Middle frontal gyrus (tissue), 1 donor: Measurements from ENCODE around the gene ISLR.

Experiments
- DNase-seq: peaks from one replicate; pipeline ENCODE4 v3.0.0-alpha.2; 2015; ENCODE audit warnings: low spot score; ENCODE audit errors: extremely low spot score

ISLR gene

DNA sequence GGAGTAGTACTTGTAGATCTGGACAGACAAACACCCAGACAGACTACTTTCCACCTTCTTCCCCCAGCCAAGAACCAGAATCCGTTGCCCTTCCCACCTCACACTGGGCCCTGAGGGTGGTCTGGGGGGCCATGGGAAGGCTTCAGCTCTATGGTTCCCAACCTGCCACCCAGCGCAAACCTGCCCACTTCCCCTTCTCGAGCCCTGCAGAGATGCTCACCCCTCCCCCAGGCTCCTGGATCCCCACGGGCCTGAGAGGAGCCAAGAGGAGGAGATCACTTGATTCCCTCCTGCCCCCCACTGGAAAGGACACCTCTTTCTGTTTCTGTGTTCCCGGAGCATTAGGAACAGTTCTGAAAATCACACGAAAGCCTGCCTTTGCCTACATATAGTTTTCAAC lies 20.4 kb downstream of the ISLR start:
- no peak for DNase-seq

DNA sequence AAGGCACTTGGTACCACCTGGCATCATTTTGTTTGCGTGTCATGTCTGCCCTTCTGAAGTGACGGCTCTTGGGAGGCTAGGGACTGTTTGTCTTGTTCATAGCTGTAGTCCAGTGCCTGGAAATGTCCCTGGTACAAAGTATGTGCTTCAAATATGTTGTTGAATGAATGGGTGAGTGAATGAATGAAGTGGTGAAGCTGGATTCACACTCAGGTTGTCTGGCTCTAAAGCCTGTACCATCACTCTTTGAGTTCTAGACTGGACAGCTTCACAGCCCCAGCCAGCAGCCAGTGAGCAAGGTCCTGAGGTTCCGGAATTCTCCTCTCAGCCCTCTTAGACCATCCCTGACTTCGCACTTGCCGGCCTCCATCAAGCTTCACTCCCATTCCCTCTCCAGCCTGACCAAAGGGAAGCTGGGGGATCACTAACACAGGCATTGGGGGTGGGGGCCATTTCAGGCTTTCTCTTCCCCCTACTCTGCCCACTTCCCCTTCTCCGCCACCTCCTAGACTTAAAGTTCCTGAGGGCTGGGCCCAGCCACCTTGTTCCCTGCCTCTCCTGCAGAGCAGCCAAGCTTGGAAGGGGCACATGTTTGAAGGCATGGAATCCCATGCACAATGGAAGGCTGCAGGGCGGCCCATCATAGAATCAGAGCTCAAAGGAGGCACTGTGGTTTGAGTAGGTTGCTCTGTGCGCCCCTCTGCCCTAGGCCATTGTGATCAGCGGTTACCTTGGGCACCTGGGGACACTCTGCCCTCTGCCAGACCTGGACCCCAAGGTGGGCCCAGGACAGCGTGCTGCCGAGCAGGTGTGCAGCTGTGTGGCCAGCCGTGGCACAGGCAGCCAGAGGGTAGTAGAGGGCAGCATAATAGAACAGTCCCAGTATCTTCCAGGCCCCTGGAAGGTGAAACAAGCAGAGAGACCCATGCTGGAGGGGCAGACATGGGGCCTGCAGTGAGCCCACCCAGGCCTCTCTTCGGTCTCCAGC lies 21.4 kb downstream of the ISLR start:
- DNase-seq = no peak

DNA sequence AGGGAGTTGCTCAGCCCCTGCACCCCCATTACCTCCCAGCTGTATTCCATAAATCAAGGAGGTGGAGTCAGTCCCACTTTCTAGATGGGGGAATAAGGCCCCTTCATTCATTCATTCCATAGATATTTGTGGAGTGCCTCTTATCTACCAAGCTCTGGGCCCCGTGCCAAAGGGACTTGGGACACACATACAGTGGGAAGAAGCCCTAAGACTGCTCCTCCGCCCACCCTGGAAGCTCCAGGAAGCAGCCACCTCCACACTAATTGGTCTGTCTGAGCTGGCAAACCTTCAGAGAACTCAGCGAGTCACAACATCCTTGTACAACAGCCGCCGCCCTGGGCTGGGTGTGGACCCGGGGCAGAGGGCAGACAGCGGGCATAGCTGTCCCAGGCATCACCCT lies 22.7 kb downstream of the ISLR start:
- DNase-seq = no peak

DNA sequence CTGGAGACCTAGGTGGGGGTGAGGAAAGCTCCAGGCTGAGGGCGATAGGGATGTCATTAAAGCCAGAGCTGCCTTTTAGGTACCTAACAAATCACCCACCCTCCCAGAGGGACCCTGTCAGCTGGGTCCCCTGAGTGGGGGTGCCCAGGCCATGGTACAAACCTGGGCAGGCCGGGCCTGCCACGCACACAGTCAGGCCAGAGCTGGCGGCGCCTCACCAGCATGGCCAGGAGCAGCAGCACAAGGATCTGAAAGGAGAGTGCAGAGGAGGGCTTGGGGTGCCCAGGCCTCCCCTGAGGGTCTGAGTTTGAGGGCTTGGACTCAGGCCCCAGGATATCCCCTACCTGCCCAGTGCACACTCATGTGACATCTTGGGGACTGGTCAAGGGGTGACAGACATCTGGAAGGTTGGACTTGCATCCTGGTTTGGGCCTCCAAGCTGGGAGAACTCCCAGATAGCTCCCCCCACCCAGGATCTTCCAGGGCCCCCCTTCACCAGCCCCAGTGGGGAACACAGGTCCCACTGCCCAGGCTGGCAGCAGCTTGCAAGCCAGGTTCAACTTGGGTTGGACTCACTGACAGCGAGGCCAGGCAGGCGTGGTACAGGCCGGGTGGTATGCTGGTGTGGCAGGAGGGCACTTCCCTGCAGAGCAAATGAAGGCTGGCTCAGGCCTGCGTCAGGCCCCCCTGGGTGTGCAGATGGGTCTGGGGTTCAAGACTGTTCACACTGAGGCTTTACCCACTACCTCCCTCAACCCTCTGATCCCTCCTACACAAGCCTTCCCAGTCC lies 23.9 kb downstream of the ISLR start:
- DNase-seq = no peak

DNA sequence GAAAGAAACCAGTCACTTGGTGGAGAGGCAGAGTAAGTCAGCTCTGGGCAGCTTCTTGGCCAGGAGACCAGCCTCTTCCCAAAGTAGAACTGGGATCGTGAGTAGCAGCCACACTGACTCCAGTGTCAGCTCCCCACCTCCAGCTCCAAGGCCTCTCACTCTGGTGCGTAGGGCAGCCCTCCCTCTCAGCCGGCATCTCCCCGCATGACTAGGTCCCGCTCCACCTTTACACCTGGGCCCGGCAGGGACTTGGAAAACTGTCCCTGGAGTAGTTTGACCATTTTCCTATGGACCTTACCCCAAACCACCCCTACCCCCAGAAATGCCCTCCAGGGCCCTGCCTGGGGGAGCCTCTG lies 25.8 kb downstream of the ISLR start:
- no peak for DNase-seq

- no peak for DNase-seq
Measured at GRCh38 chr15:74200412-74200815, 26.9 kb downstream of the ISLR start.

- no peak for DNase-seq
Measured at GRCh38 chr15:74200871-74201419, 27.4 kb downstream of the ISLR start.

- no peak for DNase-seq
Measured at GRCh38 chr15:74201710-74202420, 28.4 kb downstream of the ISLR start.

- DNase-seq = no peak
Measured at GRCh38 chr15:74202452-74203401, 29.2 kb downstream of the ISLR start, which contains the start of gene STRA6. Gene STRA6, minus strand, starts transcription at chr15:74202787. Its CDS starts 520 bp downstream, at chr15:74202267.

DNA sequence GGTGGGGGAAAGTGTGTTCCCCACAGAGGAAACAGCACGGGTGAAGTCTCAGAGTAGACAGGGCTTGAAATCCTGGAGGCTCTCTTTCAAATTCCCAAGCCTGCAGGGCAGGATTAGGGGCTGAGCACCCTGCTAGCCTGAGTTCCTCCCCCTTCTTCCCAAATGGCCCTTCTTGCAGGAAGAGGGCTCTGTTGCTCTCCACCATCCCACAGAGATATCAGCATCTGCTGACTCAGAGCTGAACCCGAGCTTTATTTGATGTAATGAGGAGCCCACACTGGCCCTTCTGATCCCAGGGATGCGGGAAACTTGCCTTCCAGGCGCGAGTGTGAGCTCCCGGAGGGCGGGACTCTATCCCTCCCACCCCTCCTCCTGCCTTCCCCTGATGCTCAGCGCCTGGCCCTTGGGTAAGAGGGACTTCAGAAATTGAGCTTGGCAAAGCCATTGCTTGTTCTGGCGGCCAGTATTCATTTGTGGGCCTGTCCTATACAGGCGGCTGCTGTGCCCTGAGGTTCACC lies 30.5 kb downstream of the ISLR start:
- DNase-seq = no peak

DNA sequence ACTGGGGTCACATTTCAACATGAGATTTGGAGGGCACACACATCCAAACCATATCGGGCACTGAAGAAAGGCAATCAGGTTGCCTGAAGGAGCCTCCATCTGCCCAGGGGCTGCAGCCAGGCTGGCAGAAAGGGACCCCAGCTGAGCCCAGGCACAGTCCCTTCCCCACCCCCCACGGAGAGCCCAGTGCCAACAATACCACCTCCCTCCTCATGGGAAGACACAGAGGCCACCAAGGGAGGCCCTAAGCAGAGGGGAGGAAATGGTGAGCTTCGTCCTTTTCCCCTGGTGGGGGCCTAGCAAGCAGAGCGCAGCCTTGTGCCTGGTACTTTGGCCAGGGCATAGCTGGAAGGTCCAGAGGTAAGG lies 32.1 kb downstream of the ISLR start:
- DNase-seq = no peak

- no peak for DNase-seq
Measured at GRCh38 chr15:74206801-74207281, 33.3 kb downstream of the ISLR start.

GRCh38 chr15:74207652-74208440 lies 34.3 kb downstream of the ISLR start:
- no peak for DNase-seq

DNA sequence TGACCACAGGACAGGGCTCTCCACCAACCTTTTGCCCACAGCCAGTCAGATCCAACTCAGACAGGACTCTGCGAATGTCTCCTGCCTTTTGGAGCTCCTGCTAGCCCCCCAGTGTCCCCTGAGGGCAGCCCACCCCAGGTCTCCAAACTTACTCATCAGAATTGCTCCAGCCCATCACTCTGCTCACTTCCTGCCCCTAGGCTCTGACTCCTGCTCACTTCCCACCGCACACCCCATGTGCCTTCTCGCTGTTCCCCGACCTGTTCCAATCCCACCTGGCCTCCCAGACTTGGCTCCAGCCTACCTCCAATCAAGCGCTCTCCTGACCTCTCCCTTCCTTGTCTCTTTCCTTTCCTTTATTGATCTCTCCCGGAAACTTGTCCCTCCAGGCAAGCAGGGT lies 35.0 kb downstream of the ISLR start:
- no peak for DNase-seq

GRCh38 chr15:74208901-74209559 lies 35.5 kb downstream of the ISLR start:
- DNase-seq = no peak

DNA sequence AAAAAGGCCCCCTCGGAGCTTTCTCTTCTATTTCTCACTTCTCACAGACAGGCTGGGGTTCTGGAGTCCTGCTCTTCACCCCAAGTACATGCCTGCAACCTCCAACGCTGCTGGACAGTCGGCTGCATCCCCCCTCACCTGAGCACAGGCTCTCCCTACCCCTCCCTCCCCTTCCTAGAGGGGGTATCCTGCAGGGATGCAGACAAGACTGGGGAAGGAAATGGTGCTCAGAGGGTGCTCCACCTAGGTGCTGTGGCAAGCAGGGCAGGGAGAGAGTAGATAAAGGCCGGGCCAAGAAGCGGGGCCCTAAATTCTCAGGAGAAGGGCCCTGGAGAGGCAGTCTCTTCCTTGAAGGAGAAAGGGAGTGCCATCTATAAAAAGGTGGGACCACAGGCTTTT lies 36.0 kb downstream of the ISLR start:
- no peak for DNase-seq

GRCh38 chr15:74209997-74210671 lies 36.6 kb downstream of the ISLR start:
- DNase-seq = no peak

DNA sequence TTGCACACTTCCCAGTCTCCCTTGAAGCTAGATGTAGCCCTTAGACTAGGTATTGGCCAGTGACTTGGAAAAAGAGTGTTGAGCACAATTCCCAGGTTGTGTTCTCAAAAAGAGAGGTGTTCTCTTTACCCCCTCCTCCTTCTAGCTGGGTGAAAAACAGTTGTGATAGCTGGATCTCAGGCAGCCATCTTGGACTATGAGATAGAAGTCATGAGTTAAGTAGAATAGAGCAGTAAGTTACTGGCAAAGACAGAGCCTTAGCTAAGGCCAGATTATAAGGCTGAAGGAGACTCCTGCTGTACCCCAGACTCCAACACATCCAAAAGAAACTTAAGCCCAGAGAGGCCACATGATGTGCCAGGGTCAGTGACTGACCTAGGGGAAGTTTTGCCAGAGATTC lies 37.2 kb downstream of the ISLR start:
- no peak for DNase-seq
